B cell (primary cell): Measurements from ENCODE around the gene NPR2. TPM values are rescaled to one million over a fixed set of nuclear protein-coding genes. Genes with fewer than 3 reads are reported as not detected.

Source experiments
- ATAC-seq: fragments of 200-7000 bp; cut with Tn5 transposase; one replicate; pipeline ENCODE4 v1.10.0; 2021; ENCODE audit warnings: low read depth, mild to moderate bottlenecking, moderate number of reproducible peaks, moderate library complexity
- CTCF ChIA-PET: fragments of 350-600 bp; sonication (Branson Sonifier 250); formaldehyde crosslinking; loops from one replicate; lab custom pipeline; 2021; ENCODE audit warnings: antibody characterized with exemption, inconsistent platforms; lab: Charles Lee
- POLR2A ChIA-PET: fragments of 350-600 bp; sonication (Branson Sonifier 250); formaldehyde crosslinking; loops from one replicate; lab custom pipeline; 2021; ENCODE audit warnings: antibody characterized with exemption; lab: Charles Lee
- DNase-seq: peaks from one replicate; pipeline ENCODE4 v3.0.0; 2013
- H2AFZ ChIP-seq: 2 replicates; pipeline ENCODE4 v1.6.1; 2012; ENCODE audit warnings: mild to moderate bottlenecking, low read depth, low read length; ENCODE audit not compliant: insufficient read depth, poor library complexity, severe bottlenecking
- H3K27ac ChIP-seq, 2 donors: 1 replicate in 1 of 2; 2 replicates in 1 of 2; pipeline ENCODE4 v1.5.1; 2012 to 2013; ENCODE audit warnings: low read length in 2 of 2, mild to moderate bottlenecking in 2 of 2, moderate library complexity in 1 of 2
- H3K27me3 ChIP-seq, 4 experiments: fragments of 200-600 bp in 1 of 4; sonication (generic) in 1 of 4; replicated peaks in 1 of 4; 1 replicate in 2 of 4; 2 replicates in 2 of 4; pipeline versions ENCODE4 v1.6.1 to v1.7.0; 2013 to 2016; ENCODE audit warnings: low read length in 3 of 4, mild to moderate bottlenecking in 2 of 4, mixed read lengths in 1 of 4, moderate library complexity in 1 of 4; ENCODE audit not compliant: insufficient read depth in 4 of 4, control insufficient read depth in 3 of 4; ENCODE audit errors: control extremely low read depth in 1 of 4
- H3K36me3 ChIP-seq, 2 experiments: replicated peaks in 1 of 2; 1 replicate in 1 of 2; 2 replicates in 1 of 2; pipeline versions ENCODE4 v1.6.1 to v1.7.1; 2013; ENCODE audit warnings: low read length in 1 of 2; ENCODE audit not compliant: insufficient read depth in 2 of 2, control insufficient read depth in 1 of 2; ENCODE audit errors: control extremely low read depth in 1 of 2, extremely low read depth in 1 of 2
- H3K4me1 ChIP-seq, 2 donors: fragments of 200-600 bp in 1 of 2; sonication (generic) in 1 of 2; 1 replicate in 1 of 2; 2 replicates in 1 of 2; pipeline versions ENCODE4 v1.5.1 to v1.6.1; 2013 to 2017; ENCODE audit warnings: low read length in 2 of 2; ENCODE audit not compliant: control insufficient read depth in 2 of 2, insufficient read depth in 2 of 2
- H3K4me2 ChIP-seq: replicated peaks from 2 replicates; pipeline ENCODE3; 2012; ENCODE audit warnings: mild to moderate bottlenecking, low read depth, low read length; ENCODE audit not compliant: poor library complexity, severe bottlenecking
- H3K4me3 ChIP-seq, 5 experiments: fragments of 200-600 bp in 1 of 5; sonication (generic) in 1 of 5; 1 replicate in 3 of 5; 2 replicates in 2 of 5; pipeline versions ENCODE4 v1.5.1 to v1.7.0; 2011 to 2016; ENCODE audit warnings: low read length in 4 of 5, mild to moderate bottlenecking in 4 of 5, low read depth in 2 of 5, control low read depth in 1 of 5, moderate library complexity in 1 of 5; ENCODE audit not compliant: insufficient read depth in 1 of 5; ENCODE audit errors: control extremely low read depth in 1 of 5, extremely low read depth in 1 of 5
- H3K79me2 ChIP-seq: fragments of 200-600 bp; sonication (generic); one replicate; pipeline ENCODE4 v1.6.0; 2016; ENCODE audit warnings: low read length; ENCODE audit not compliant: control insufficient read depth, insufficient read depth
- H3K9ac ChIP-seq: fragments of 200-600 bp; sonication (generic); 2 replicates; pipeline ENCODE4 v1.6.1; 2017; ENCODE audit warnings: mild to moderate bottlenecking, low read length, moderate library complexity
- H3K9me3 ChIP-seq, 3 donors: one replicate each; pipeline versions ENCODE4 v1.6.1 to v1.7.1; 2013; ENCODE audit warnings: low read length in 2 of 3; ENCODE audit not compliant: control insufficient read depth in 2 of 3, insufficient read depth in 1 of 3; ENCODE audit errors: control extremely low read depth in 1 of 3
- H4K20me1 ChIP-seq: 2 replicates; pipeline ENCODE4 v1.6.0; 2012; ENCODE audit warnings: mild to moderate bottlenecking, low read length; ENCODE audit not compliant: insufficient read depth, control insufficient read depth, poor library complexity, severe bottlenecking
- H3K27ac Mint-ChIP-seq: one replicate; pipeline ENCODE4 v1.8.0; 2021; ENCODE audit warnings: mixed read lengths
- H3K27me3 Mint-ChIP-seq: one replicate; pipeline ENCODE4 v1.8.0; 2021; ENCODE audit warnings: mixed read lengths
- H3K4me1 Mint-ChIP-seq: one replicate; pipeline ENCODE4 v1.8.0; 2021; ENCODE audit warnings: mixed read lengths
- H3K4me3 Mint-ChIP-seq: one replicate; pipeline ENCODE4 v1.8.0; 2021; ENCODE audit warnings: mixed read lengths
- H3K9me3 Mint-ChIP-seq: one replicate; pipeline ENCODE4 v1.8.0; 2022; ENCODE audit warnings: mixed read lengths; ENCODE audit not compliant: insufficient read depth
- EZH2 ChIP-seq: IDR thresholded peaks from 2 replicates; pipeline ENCODE4 v1.6.1; 2012; ENCODE audit warnings: borderline replicate concordance, low read depth, mild to moderate bottlenecking, moderate library complexity, low read length; ENCODE audit not compliant: insufficient read depth, poor library complexity, severe bottlenecking
- WGBS: methylation state at CpG from one replicate; pipeline ENCODE4 v1.1.5; 2013; ENCODE audit warnings: missing lambda C conversion rate; ENCODE audit not compliant: insufficient coverage; 5-methylcytosine and 5-hydroxymethylcytosine counted together
- intact Hi-C: fragments of 100-400 bp; cut with micrococcal nuclease; formaldehyde crosslinking; loops from one replicate; pipeline ENCODE4 v1.10.0; 2022
- polyA plus RNA-seq: library from polyadenylated mRNA; depleted of rRNA; stranded (reverse); fragments of >200 nt; gene quantifications from 2 replicates; pipeline ENCODE4 v1.2.3, GENCODE V29; 2012
- total RNA-seq, 2 donors: library from RNA; stranded (reverse); fragments of 120-200 nt in 1 of 2; gene quantifications; 1 replicate in 1 of 2; 2 replicates in 1 of 2; pipeline versions ENCODE4 v1.2.3 to v1.2.4, GENCODE V29; 2013 to 2022
- TF ChIP-seq, protein P1 (sequence below): fragments of 200-600 bp; IDR thresholded peaks from one replicate; pipeline ENCODE4 v1.8.0; 2022; ENCODE audit warnings: antibody characterized with exemption, mild to moderate bottlenecking

The NPR2 gene
- total and polyA plus RNA-seq, 2 donors (not counting 1 experiment from before 2014, with no cell fraction given) = 7.6 to 8.0 TPM

DNA sequence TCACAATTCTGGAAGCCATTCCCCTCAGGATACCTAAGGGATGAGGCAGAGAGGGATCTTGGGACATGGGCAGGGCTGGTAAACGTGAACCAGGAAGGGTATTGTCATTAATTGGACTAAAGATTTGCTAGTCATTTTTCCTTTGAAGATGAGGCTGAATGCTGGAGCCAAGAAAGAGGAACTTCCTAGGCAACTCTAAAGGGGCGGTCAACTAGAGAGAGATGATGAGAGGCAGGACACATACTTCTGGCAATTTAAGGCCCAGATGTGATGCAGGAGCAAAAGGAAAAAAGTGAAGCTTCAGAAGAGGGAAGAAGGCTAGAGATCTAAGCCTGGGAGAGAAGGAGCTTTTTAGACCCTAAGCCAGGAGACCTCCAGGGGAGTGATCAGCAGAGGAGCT is 47.9 kb upstream of the NPR2 start:
- H3K9ac ChIP-seq = no peak overlapping the region
- Mint-ChIP-seq H3K4me1 (peaks cover 37% of the 10 kb centered on the region), H3K27me3 (no peaks in the 10 kb centered on the region), H3K4me3 (no peak overlapping the region), H3K9me3 (no peaks in the 10 kb centered on the region), H3K27ac (no peak overlapping the region)
- peaks cover 0 to 60% of the 10 kb centered on the region in 2 experiments for H3K36me3 ChIP-seq
- H3K27ac ChIP-seq = no peak overlapping the region
- H3K4me1 ChIP-seq = peaks cover 28 to 32% of the 10 kb centered on the region in 2 donors
- intact Hi-C loops = no loop called here
- no peaks in the 10 kb centered on the region for H3K9me3 ChIP-seq
- no peak for ATAC-seq
- no peak for DNase-seq
- H4K20me1 ChIP-seq = peaks cover 42% of the 10 kb centered on the region
- H3K4me2 ChIP-seq = no peak overlapping the region
- CTCF ChIA-PET = interaction anchor here (1.1 to 9.4 kb wide), 4 partner anchors 9 to 83 kb away, joined by 3 to 142 read pairs (median 32); partner anchors contain the start of genes CREB3 and TLN1
- POLR2A ChIA-PET = no interaction called here
- no peak overlapping the region for H3K4me3 ChIP-seq
- H2AFZ ChIP-seq = no peak overlapping the region
- H3K27me3 ChIP-seq = no peaks in the 10 kb centered on the region
- TF ChIP-seq, protein P1, sequence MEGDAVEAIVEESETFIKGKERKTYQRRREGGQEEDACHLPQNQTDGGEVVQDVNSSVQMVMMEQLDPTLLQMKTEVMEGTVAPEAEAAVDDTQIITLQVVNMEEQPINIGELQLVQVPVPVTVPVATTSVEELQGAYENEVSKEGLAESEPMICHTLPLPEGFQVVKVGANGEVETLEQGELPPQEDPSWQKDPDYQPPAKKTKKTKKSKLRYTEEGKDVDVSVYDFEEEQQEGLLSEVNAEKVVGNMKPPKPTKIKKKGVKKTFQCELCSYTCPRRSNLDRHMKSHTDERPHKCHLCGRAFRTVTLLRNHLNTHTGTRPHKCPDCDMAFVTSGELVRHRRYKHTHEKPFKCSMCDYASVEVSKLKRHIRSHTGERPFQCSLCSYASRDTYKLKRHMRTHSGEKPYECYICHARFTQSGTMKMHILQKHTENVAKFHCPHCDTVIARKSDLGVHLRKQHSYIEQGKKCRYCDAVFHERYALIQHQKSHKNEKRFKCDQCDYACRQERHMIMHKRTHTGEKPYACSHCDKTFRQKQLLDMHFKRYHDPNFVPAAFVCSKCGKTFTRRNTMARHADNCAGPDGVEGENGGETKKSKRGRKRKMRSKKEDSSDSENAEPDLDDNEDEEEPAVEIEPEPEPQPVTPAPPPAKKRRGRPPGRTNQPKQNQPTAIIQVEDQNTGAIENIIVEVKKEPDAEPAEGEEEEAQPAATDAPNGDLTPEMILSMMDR = no peak
- TF ChIP-seq EZH2 = no peak
- 80% methylated on average over 2 of the region's 2 CpGs for WGBS
- H3K79me2 ChIP-seq = peaks cover 67% of the 10 kb centered on the region

DNA sequence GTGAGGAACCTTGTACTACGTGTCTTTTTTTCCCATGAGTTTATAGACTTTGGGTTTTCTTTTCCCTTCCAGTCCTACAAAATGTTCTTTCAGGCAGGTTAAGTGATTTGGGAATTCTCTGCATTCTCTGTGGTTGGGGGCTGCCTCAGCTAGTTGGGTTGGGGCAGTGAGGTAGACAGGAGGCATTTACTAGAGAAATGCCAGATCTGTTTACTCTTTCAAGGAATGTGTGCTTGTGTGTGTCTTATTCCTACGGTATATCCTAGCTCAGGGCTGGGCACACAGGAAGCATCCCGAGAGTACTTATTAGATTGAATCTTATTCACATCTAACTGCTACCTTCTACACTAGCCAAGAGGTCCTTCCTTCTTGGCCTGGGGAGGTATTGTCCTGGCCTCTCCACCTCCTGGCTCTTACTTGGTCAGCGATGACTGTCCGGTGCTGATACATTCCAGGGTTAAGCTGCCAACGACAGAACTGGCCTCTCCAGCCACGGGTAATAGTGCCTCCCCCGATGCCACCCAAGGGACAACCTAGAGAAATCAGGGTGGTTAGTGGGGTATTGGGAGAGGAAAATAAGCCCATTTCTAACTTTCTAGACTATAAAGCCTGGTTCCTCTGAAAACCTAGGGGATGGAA is 47.4 kb upstream of the NPR2 start:
- Mint-ChIP-seq H3K9me3 (no peaks in the 10 kb centered on the region), H3K4me1 (peaks cover 37% of the 10 kb centered on the region), H3K4me3 (no peak overlapping the region), H3K27me3 (no peaks in the 10 kb centered on the region), H3K27ac (no peak overlapping the region)
- H3K9me3 ChIP-seq = no peaks in the 10 kb centered on the region
- CTCF ChIA-PET = interaction anchor here (1.1 to 9.4 kb wide), 5 partner anchors 9 to 82 kb away, joined by 3 to 142 read pairs (median 7); partner anchors contain the start of genes CREB3 and TLN1
- H3K27me3 ChIP-seq = no peaks in the 10 kb centered on the region
- H3K4me1 ChIP-seq = peaks cover 28 to 34% of the 10 kb centered on the region in 2 donors
- intact Hi-C loops = no loop called here
- H4K20me1 ChIP-seq = peaks cover 44% of the 10 kb centered on the region
- H3K36me3 ChIP-seq = peaks cover 0 to 55% of the 10 kb centered on the region in 2 experiments
- 100% methylated on average over 1 of the region's 8 CpGs for WGBS
- DNase-seq = no peak
- ATAC-seq = no peak
- no peak overlapping the region for H3K27ac ChIP-seq
- TF ChIP-seq, protein P1 = no peak
- no peak for TF ChIP-seq EZH2
- H3K4me2 ChIP-seq = no peak overlapping the region
- no peak overlapping the region for H3K4me3 ChIP-seq
- peaks cover 71% of the 10 kb centered on the region for H3K79me2 ChIP-seq
- POLR2A ChIA-PET = interaction anchor here (0.6 kb wide), 1 partner anchor 23 kb away, joined by 7 read pairs; no protein-coding TSS in a partner anchor
- no peak overlapping the region for H2AFZ ChIP-seq
- H3K9ac ChIP-seq = no peak overlapping the region
